Coronary artery (tissue), 2 donors: ENCODE measurements around the gene MAPK8IP1.

Source experiments
- DNase-seq: peaks from one replicate; pipeline ENCODE4 v3.0.0-alpha.2; 2017; ENCODE audit warnings: low spot score
- H3K27ac ChIP-seq, 2 donors: fragments of 200-600 bp; sonication (generic); one replicate each; pipeline ENCODE4 v1.5.1; 2016 to 2019
- H3K4me3 ChIP-seq: fragments of 200-600 bp; sonication (generic); 2 replicates; pipeline ENCODE4 v1.5.1; 2016; ENCODE audit warnings: mild to moderate bottlenecking, moderate library complexity
- TF ChIP-seq, protein P1 (sequence below): fragments of 200-600 bp; sonication (generic); IDR thresholded peaks from one replicate; pipeline ENCODE4 v1.5.1; 2019; ENCODE audit warnings: antibody characterized with exemption

MAPK8IP1 gene

GRCh38 chr11:45881708-45882368 is 3.6 kb upstream of the MAPK8IP1 start:
- no peak overlapping the region for H3K27ac ChIP-seq
- no peak overlapping the region for H3K4me3 ChIP-seq
- DNase-seq, result no peak
- TF ChIP-seq, protein P1, sequence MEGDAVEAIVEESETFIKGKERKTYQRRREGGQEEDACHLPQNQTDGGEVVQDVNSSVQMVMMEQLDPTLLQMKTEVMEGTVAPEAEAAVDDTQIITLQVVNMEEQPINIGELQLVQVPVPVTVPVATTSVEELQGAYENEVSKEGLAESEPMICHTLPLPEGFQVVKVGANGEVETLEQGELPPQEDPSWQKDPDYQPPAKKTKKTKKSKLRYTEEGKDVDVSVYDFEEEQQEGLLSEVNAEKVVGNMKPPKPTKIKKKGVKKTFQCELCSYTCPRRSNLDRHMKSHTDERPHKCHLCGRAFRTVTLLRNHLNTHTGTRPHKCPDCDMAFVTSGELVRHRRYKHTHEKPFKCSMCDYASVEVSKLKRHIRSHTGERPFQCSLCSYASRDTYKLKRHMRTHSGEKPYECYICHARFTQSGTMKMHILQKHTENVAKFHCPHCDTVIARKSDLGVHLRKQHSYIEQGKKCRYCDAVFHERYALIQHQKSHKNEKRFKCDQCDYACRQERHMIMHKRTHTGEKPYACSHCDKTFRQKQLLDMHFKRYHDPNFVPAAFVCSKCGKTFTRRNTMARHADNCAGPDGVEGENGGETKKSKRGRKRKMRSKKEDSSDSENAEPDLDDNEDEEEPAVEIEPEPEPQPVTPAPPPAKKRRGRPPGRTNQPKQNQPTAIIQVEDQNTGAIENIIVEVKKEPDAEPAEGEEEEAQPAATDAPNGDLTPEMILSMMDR, result no peak

DNA sequence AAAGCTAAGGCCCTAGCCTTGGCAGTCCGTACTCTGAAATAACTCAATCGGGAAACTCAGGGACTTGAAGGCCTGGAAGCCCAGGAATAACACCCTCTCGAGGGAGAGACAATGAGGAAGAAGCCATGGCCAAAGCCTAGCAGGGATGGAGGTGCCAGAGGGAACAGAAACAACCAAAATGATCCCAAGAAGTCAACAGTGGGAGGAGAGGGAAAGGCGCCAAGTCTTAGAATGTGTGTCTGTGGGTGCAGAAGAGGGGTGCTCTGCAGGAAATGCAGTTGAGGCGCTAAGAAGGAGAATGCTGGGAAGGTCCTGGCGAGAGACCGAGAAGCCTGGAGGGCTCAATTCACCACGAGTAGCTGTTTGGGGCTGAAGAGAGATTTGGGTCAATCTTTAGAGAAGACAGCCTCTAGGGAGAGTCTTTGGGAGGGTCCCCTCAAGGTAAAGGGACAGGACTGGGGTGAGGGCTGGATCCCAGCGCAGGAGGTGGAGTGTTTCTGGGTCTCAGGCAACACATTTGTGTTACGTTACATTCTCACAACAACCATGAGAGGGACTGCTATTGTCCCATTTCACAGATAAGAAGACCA is 760 bp upstream of the MAPK8IP1 start:
- TF ChIP-seq, protein P1, result no peak
- DNase-seq, result no peak
- H3K4me3 ChIP-seq, result peak overlapping the region; percentile 80
- no peak overlapping the region for H3K27ac ChIP-seq

- TF ChIP-seq, protein P1, result no peak
- peak overlapping the region; percentile 80 for H3K4me3 ChIP-seq
- no peak for DNase-seq
- H3K27ac ChIP-seq, result no peak overlapping the region
Measured at GRCh38 chr11:45885921-45886721, 670 bp downstream of the MAPK8IP1 start.

DNA sequence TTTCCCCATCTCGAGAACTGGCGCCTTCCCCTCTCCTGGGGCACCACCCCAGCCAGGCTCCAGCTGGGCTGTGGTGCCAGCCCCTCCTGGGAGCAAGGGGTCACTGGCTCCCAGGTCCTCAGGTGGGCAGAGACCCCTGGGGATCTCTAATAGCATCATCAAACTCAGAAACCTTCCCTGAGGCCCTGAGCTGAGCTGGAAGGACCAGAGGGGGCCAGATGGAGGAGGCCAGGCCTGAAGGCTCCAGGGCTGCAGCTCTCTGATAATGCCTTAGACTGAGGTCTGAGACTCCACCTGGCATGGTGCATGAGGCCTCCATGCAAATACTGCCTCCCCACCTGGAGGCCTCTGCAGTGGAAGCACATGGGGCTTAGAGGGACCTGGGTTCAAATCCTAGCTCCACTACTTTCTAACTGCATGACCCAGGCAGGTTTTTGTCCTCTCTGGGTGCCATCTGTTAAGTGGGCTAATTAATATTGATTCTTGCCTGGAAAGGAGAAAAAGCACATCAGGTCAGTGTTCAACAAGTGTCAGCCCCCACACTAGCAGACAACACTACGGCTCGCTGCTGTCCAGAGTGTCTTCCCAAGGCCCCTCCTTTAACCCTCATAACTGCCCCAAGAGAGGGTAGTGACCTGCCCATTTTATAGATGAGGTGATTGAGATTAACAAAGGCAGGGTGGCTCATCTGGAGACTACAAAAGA is 1.5 kb downstream of the MAPK8IP1 start:
- DNase-seq, result no peak
- no peak overlapping the region for H3K4me3 ChIP-seq
- TF ChIP-seq, protein P1, result no peak
- H3K27ac ChIP-seq, result no peak overlapping the region

DNA sequence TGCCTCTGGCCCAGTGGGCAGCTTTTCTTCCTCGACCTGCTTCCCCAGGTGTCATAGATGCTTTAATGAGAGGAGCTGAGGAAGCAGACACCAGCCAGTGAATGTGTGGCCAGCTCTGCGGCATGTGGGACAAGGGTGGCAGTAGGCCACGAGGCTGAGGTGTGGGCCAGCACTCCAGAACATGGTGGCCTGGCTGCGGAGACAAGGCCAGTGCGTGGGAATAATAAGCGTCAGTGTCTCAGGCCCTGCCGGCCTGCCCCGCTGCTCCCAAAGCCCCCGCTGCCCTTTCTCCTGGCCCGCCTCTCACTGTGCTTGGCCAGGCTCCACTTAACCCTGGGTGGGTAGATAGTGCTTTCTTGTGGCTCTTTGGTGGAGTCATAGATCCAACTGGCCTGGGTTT is 2.1 kb downstream of the MAPK8IP1 start:
- DNase-seq, result no peak
- Histone ChIP-seq H3K4me3 (no peak overlapping the region), H3K27ac (no peak overlapping the region)
- TF ChIP-seq, protein P1, result no peak

DNA sequence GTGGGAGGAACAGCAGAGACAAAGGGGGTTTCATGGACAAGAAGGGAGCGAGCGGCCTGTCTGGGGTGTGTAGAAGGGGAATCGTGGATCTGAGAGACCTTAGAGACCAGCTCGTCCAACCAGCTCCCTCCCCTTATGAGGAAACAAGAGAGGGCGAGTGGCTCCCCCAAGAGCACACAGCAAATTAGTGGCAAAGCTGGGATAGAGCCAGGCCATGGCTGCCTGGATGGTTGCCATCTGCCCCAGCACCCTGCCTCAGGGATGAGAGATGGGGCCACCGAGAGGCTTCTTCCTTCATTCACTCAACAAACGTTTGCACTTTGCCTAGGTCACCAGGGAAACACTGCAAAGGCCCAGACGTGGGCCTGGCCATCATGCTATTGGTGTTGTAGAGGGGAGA is 4.1 kb downstream of the MAPK8IP1 start:
- Histone ChIP-seq H3K4me3 (no peak overlapping the region), H3K27ac (no peak overlapping the region)
- DNase-seq, result no peak
- TF ChIP-seq, protein P1, result no peak
